ENCODE data around the gene TMEM192.

- no peak for TF ChIP-seq ZNF383 (CRISPR knock-in tag; IDR thresholded peaks at IDR 0.05; ENCODE audit: borderline replicate concordance)
- TF ChIP-seq, protein P1, sequence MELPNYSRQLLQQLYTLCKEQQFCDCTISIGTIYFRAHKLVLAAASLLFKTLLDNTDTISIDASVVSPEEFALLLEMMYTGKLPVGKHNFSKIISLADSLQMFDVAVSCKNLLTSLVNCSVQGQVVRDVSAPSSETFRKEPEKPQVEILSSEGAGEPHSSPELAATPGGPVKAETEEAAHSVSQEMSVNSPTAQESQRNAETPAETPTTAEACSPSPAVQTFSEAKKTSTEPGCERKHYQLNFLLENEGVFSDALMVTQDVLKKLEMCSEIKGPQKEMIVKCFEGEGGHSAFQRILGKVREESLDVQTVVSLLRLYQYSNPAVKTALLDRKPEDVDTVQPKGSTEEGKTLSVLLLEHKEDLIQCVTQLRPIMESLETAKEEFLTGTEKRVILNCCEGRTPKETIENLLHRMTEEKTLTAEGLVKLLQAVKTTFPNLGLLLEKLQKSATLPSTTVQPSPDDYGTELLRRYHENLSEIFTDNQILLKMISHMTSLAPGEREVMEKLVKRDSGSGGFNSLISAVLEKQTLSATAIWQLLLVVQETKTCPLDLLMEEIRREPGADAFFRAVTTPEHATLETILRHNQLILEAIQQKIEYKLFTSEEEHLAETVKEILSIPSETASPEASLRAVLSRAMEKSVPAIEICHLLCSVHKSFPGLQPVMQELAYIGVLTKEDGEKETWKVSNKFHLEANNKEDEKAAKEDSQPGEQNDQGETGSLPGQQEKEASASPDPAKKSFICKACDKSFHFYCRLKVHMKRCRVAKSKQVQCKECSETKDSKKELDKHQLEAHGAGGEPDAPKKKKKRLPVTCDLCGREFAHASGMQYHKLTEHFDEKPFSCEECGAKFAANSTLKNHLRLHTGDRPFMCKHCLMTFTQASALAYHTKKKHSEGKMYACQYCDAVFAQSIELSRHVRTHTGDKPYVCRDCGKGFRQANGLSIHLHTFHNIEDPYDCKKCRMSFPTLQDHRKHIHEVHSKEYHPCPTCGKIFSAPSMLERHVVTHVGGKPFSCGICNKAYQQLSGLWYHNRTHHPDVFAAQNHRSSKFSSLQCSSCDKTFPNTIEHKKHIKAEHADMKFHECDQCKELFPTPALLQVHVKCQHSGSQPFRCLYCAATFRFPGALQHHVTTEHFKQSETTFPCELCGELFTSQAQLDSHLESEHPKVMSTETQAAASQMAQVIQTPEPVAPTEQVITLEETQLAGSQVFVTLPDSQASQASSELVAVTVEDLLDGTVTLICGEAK (IDR thresholded peaks at IDR 0.05): no peak
- TF ChIP-seq, protein P1 (CRISPR knock-in tag; IDR thresholded peaks at IDR 0.05): no peak
- no peak for TF ChIP-seq TBX2 (CRISPR knock-in tag; IDR thresholded peaks at IDR 0.05; ENCODE audit: borderline replicate concordance)
- TF ChIP-seq CHD2 (IDR thresholded peaks at IDR 0.05; ENCODE audit: low read depth, low read length): no peak
- TF ChIP-seq, protein P2, sequence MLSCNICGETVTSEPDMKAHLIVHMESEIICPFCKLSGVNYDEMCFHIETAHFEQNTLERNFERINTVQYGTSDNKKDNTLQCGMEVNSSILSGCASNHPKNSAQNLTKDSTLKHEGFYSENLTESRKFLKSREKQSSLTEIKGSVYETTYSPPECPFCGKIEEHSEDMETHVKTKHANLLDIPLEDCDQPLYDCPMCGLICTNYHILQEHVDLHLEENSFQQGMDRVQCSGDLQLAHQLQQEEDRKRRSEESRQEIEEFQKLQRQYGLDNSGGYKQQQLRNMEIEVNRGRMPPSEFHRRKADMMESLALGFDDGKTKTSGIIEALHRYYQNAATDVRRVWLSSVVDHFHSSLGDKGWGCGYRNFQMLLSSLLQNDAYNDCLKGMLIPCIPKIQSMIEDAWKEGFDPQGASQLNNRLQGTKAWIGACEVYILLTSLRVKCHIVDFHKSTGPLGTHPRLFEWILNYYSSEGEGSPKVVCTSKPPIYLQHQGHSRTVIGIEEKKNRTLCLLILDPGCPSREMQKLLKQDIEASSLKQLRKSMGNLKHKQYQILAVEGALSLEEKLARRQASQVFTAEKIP (CRISPR knock-in tag; IDR thresholded peaks at IDR 0.05; ENCODE audit: borderline replicate concordance): no peak
These were observed 17.8 kb downstream of the TMEM192 start for GRCh38 chr4:165094873-165095272.

Measured in HepG2 (cell line).